ENCODE data around the gene ADSS1. TPM values are rescaled to one million over a fixed set of nuclear protein-coding genes. Genes with fewer than 3 reads are reported as not detected.

ADSS1 gene
- total RNA-seq, 1 donor, result 4.3 TPM

GRCh38 chr14:104796687-104797081 lies 72.7 kb downstream of the ADSS1 start:
- Histone ChIP-seq H3K27ac (ENCODE audit: low read depth, low read length) (no peak overlapping the region), H3K79me2 (ENCODE audit: insufficient read depth, low read length) (peaks cover 32% of the 10 kb centered on the region), H3K4me1 (ENCODE audit: insufficient read depth, low read length) (peaks cover 22% of the 10 kb centered on the region), H3K4me2 (ENCODE audit: insufficient read depth, low read length) (no peak overlapping the region), H3K36me3 (ENCODE audit: insufficient read depth, low read length) (no peaks in the 10 kb centered on the region), H3K4me3 (ENCODE audit: insufficient read depth, low read length) (no peak overlapping the region), H3K9me3 (ENCODE audit: low read depth, low read length) (no peaks in the 10 kb centered on the region), H2AFZ (ENCODE audit: low read length) (no peak overlapping the region), H3K27me3 (ENCODE audit: insufficient read depth, low read length) (peaks cover 2% of the 10 kb centered on the region), H4K20me1 (ENCODE audit: insufficient read depth, low read length) (peaks cover 29% of the 10 kb centered on the region)
- no peak for DNase-seq (ENCODE audit: insufficient read length, low spot score, missing footprints)
- no peak for TF ChIP-seq CTCF (IDR thresholded peaks at IDR 0.05; ENCODE audit: extremely low read depth, low read depth, low read length)

Small RNAs within 50 kb of the gene (small RNA-seq; reads per million reads assigned to genes)
- gene MIR4710, result not detected

Other genes with a start within 250 kb of the ADSS1 start
- not detected in 2 replicates for gene C14orf180, start 144.5 kb upstream of the ADSS1 start, total RNA-seq
- not detected in 2 replicates for gene TMEM179, start 119.5 kb upstream of the ADSS1 start, total RNA-seq
- 46.6 and 49.2 TPM in 2 replicates for gene INF2, start 34.6 kb upstream of the ADSS1 start, total RNA-seq
- 57.2 and 62.2 TPM in 2 replicates for gene SIVA1, start 28.9 kb downstream of the ADSS1 start, total RNA-seq
- 156 and 188 TPM in 2 replicates for gene AKT1, start 71.5 kb downstream of the ADSS1 start, total RNA-seq
- 2.9 TPM in 2 replicates for gene ZBTB42, start 76.9 kb downstream of the ADSS1 start, total RNA-seq
- gene CEP170B, start 141.0 kb downstream of the ADSS1 start, total RNA-seq, result 17.1 and 21.0 TPM in 2 replicates
- gene PLD4, start 200.7 kb downstream of the ADSS1 start, total RNA-seq, result not detected in 2 replicates